ENCODE results near the gene TSHZ2. TPM values are rescaled to one million over a fixed set of nuclear protein-coding genes. Genes with fewer than 3 reads are reported as not detected.

TSHZ2 gene
- total and polyA plus RNA-seq, 9 of the 15 experiments (the other 6 are each of a cell fraction or from before 2014, with no cell fraction given) = 0.03 to 0.20 (median 0.05) TPM; not detected in 4

- H3K27me3 ChIP-seq (ENCODE audit: control insufficient read depth in 2 of 2, insufficient read depth in 2 of 2, low read length in 2 of 2) = peaks cover 0 to 7% of the 10 kb centered on the region in 2 experiments; a peak in 1 of 5 replicates
- ChIA-PET POLR2A (interaction anchor here (0.6 kb wide), 1 partner anchor 54 kb away, joined by 3 read pairs; no protein-coding TSS in a partner anchor), CTCF (ENCODE audit: low intra/inter-chr PET ratio) (no interaction called here)
- no peak overlapping the region for H3K4me3 ChIP-seq
- DNase-seq (ENCODE audit: extremely low read depth in 1 of 4, low spot score in 3 of 4) (no peak), FAIRE-seq (no peak), ATAC-seq (no peak)
- no peak overlapping the region for H3K9ac ChIP-seq (ENCODE audit: insufficient read depth in 1 of 2, low read depth in 2 of 2, low read length in 2 of 2)
- no peaks in the 10 kb centered on the region for H3K9me1 ChIP-seq (ENCODE audit: control insufficient read depth, insufficient read depth, low read length)
- no peaks in the 10 kb centered on the region for H3K9me3 ChIP-seq (replicated peaks; ENCODE audit: control insufficient read depth, insufficient read depth, low read depth, low read length)
- no peaks in the 10 kb centered on the region for H3K4me1 ChIP-seq (replicated peaks in 1 of 2; ENCODE audit: control insufficient read depth in 2 of 2, insufficient read depth in 2 of 2, low read length in 2 of 2)
- TF ChIP-seq MCM2 (IDR thresholded peaks at IDR 0.05; ENCODE audit: low read depth) (no peak), MED1 (CRISPR knock-in tag; IDR thresholded peaks at IDR 0.05; ENCODE audit: borderline replicate concordance) (no peak), SRSF1 (IDR thresholded peaks at IDR 0.05; ENCODE audit: low read depth, low read length) (no peak), ETV5 (CRISPR knock-in tag; IDR thresholded peaks at IDR 0.05; ENCODE audit: low read depth) (no peak), ELF1 (tag; IDR thresholded peaks at IDR 0.05) (no peak), SNIP1 (IDR thresholded peaks at IDR 0.05; ENCODE audit: low read depth) (no peak), ZNF41 (CRISPR knock-in tag; conservative IDR thresholded peaks at IDR 0.05) (no peak), ZNF184 (CRISPR knock-in tag; IDR thresholded peaks at IDR 0.05) (no peak), HMG20A (CRISPR knock-in tag; conservative IDR thresholded peaks at IDR 0.05) (no peak), SPI1 (IDR thresholded peaks at IDR 0.05; ENCODE audit: borderline replicate concordance, low read depth, low read length) (no peak), ZKSCAN1 (IDR thresholded peaks at IDR 0.05; ENCODE audit: low read depth, low read length) (no peak), ZNF561 (CRISPR knock-in tag; conservative IDR thresholded peaks at IDR 0.05) (no peak)
- TF ChIP-seq, protein P1, sequence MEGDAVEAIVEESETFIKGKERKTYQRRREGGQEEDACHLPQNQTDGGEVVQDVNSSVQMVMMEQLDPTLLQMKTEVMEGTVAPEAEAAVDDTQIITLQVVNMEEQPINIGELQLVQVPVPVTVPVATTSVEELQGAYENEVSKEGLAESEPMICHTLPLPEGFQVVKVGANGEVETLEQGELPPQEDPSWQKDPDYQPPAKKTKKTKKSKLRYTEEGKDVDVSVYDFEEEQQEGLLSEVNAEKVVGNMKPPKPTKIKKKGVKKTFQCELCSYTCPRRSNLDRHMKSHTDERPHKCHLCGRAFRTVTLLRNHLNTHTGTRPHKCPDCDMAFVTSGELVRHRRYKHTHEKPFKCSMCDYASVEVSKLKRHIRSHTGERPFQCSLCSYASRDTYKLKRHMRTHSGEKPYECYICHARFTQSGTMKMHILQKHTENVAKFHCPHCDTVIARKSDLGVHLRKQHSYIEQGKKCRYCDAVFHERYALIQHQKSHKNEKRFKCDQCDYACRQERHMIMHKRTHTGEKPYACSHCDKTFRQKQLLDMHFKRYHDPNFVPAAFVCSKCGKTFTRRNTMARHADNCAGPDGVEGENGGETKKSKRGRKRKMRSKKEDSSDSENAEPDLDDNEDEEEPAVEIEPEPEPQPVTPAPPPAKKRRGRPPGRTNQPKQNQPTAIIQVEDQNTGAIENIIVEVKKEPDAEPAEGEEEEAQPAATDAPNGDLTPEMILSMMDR (IDR thresholded peaks at IDR 0.05 in 2 of 3, conservative IDR thresholded peaks at IDR 0.05 in 1 of 3; ENCODE audit: insufficient read depth in 2 of 3, low read depth in 1 of 3, low read length in 3 of 3) = no peak
- TF ChIP-seq, protein P2, sequence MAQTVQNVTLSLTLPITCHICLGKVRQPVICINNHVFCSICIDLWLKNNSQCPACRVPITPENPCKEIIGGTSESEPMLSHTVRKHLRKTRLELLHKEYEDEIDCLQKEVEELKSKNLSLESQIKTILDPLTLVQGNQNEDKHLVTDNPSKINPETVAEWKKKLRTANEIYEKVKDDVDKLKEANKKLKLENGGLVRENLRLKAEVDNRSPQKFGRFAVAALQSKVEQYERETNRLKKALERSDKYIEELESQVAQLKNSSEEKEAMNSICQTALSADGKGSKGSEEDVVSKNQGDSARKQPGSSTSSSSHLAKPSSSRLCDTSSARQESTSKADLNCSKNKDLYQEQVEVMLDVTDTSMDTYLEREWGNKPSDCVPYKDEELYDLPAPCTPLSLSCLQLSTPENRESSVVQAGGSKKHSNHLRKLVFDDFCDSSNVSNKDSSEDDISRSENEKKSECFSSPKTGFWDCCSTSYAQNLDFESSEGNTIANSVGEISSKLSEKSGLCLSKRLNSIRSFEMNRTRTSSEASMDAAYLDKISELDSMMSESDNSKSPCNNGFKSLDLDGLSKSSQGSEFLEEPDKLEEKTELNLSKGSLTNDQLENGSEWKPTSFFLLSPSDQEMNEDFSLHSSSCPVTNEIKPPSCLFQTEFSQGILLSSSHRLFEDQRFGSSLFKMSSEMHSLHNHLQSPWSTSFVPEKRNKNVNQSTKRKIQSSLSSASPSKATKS (CRISPR knock-in tag; IDR thresholded peaks at IDR 0.05) = no peak
- TF ChIP-seq, protein P3, sequence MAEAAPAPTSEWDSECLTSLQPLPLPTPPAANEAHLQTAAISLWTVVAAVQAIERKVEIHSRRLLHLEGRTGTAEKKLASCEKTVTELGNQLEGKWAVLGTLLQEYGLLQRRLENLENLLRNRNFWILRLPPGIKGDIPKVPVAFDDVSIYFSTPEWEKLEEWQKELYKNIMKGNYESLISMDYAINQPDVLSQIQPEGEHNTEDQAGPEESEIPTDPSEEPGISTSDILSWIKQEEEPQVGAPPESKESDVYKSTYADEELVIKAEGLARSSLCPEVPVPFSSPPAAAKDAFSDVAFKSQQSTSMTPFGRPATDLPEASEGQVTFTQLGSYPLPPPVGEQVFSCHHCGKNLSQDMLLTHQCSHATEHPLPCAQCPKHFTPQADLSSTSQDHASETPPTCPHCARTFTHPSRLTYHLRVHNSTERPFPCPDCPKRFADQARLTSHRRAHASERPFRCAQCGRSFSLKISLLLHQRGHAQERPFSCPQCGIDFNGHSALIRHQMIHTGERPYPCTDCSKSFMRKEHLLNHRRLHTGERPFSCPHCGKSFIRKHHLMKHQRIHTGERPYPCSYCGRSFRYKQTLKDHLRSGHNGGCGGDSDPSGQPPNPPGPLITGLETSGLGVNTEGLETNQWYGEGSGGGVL (CRISPR knock-in tag; IDR thresholded peaks at IDR 0.05) = no peak
- no peak overlapping the region for H2AFZ ChIP-seq (ENCODE audit: low read depth, low read length)
- no peaks in the 10 kb centered on the region for H4K20me1 ChIP-seq (replicated peaks; ENCODE audit: control insufficient read depth, insufficient read depth, low read length)
- H3K79me2 ChIP-seq (ENCODE audit: control insufficient read depth, insufficient read depth, low read length) = no peaks in the 10 kb centered on the region
- 2% methylated on average over 8 of the region's 8 CpGs for WGBS (ENCODE audit: insufficient coverage, low coverage, missing lambda C conversion rate)
- H3K36me3 ChIP-seq (ENCODE audit: control insufficient read depth, insufficient read depth, low read length) = no peaks in the 10 kb centered on the region
- in situ Hi-C loops (cut with MboI) (no loop called here), intact Hi-C loops (cut with micrococcal nuclease) (no loop called here)
- no peak overlapping the region for H3K27ac ChIP-seq (ENCODE audit: extremely low read depth, low read depth, low read length)
- no TSS peak for BruUV-seq (replicated peaks)
- no peak overlapping the region for H3K4me2 ChIP-seq (ENCODE audit: insufficient read depth, low read length)
These were observed 48.8 kb upstream of the TSHZ2 start for GRCh38 chr20:52923123-52923937.
